ENCODE measurements around the gene ARHGEF7.

Gene ARHGEF7

DNA sequence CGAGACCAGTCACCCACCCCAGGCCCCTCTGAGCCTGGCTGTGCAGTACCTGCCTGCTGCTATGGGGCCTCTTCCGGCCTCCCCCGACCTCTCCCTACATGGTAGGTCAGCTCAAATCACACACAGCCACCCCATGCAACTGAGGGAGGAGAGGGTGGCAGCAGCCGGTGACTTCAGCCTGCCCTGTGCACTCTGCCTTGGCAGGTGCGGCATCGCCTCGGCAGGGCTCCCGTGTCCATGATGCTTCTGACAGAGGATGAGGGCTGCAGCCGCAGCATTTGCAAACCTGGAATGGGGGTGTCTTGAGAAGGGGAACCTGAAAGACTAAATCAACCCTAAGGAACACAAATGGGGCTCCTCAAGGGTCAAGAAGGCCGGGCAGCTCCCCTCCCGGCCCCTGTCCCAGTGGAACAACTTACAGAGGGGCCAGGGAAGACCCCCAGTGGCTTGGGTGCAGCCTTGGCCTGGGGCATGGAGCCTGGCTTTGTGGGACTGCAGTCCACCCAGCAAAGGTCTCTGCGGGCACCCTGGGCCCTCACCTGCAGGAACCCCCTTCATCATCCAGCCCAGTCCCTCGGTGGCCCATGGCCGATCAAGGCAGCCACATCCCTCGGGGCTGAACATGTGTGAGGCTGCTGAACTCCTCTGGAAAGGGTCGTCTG lies 212.0 kb downstream of the ARHGEF7 start:
- no peak overlapping the region for H4K91ac ChIP-seq (ENCODE audit: low read depth, low read length)
- H3K14ac ChIP-seq (ENCODE audit: low read length): no peak overlapping the region
- H3K27ac ChIP-seq (ENCODE audit: low read depth, low read length): no peak overlapping the region
- peaks cover 3% of the 10 kb centered on the region for H3K9me3 ChIP-seq (ENCODE audit: insufficient read depth, low read depth, low read length)
- no peak for DNase-seq
- no peak overlapping the region for H3K9ac ChIP-seq (ENCODE audit: low read length)
- no peak overlapping the region for H3K4me2 ChIP-seq (ENCODE audit: low read length)
- H4K12ac ChIP-seq (ENCODE audit: low read depth, low read length): no peak overlapping the region
- H3K4me1 ChIP-seq (ENCODE audit: control insufficient read depth in 1 of 2, insufficient read depth in 2 of 2, low read length in 2 of 2): no peaks in the 10 kb centered on the region
- no CpG with 5 or more reads among the region's 16 CpGs for WGBS (ENCODE audit: extremely low coverage, insufficient coverage, insufficient read length)
- no peak overlapping the region for H3K4me3 ChIP-seq (ENCODE audit: low read depth, low read length)
- no peak overlapping the region for H3K23ac ChIP-seq (ENCODE audit: low read length)
- H3K18ac ChIP-seq (ENCODE audit: low read length): no peak overlapping the region
- no peak overlapping the region for H2AFZ ChIP-seq (ENCODE audit: insufficient read depth, low read length, poor library complexity)
- no peak overlapping the region for H2AK5ac ChIP-seq (ENCODE audit: low read length)
- H2BK5ac ChIP-seq (ENCODE audit: low read depth, low read length, poor library complexity): no peak overlapping the region
- H3K79me1 ChIP-seq (ENCODE audit: low read length): no peaks in the 10 kb centered on the region
- H4K8ac ChIP-seq (ENCODE audit: low read depth, low read length): no peak overlapping the region
- H3K27me3 ChIP-seq (ENCODE audit: insufficient read depth, low read length): no peaks in the 10 kb centered on the region
- no peak overlapping the region for H3K4ac ChIP-seq (ENCODE audit: low read depth, low read length)
- H2BK12ac ChIP-seq (ENCODE audit: low read length): no peak overlapping the region
- H2BK120ac ChIP-seq (ENCODE audit: insufficient read depth, low read length, poor library complexity): no peak overlapping the region
- no peaks in the 10 kb centered on the region for H3K79me2 ChIP-seq (ENCODE audit: control insufficient read depth, insufficient read depth, low read length, poor library complexity)
- H3K36me3 ChIP-seq (ENCODE audit: control insufficient read depth in 1 of 2, insufficient read depth in 2 of 2, low read length in 2 of 2): no peaks in the 10 kb centered on the region

DNA sequence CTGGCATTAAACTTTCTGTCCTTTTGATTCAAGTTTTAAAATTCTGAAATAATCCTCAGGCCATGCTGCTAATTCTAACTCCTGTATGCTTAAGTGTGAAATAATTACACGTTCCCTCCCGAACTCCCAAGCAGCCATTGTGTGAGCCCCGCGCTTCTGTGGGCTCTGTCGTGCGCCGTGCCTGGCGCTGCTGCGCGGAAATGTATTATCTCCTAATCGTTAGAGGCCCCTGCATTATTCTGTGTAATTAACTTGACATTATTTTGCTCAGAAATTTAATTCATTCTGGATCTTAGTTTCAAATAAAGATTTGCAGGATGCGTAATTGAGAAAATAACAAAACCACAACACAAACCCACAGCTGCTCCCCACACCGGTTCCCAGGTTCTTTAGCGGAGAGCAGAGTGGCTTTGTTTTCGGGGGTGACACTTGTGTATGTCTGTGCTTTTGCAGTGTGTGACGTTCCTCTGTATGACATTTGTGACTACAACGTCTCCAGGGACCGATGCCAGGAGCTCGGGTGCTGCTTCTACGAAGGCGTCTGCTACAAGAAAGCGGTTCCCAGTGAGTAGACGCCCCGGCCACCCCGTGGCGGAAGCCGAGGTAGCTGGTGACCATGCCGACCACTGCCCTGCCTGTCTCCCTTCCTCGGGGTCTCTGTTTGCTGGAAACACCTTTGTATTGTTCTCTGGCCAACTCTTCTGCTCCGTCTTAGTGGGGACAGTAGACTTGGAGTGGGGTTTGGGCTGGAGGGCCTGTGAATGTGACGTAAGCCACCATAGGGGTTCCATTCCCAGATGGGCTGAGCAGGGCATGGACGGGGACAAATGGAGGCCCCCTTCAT lies 212.8 kb downstream of the ARHGEF7 start:
- H3K18ac ChIP-seq (ENCODE audit: low read length): no peak overlapping the region
- no peaks in the 10 kb centered on the region for H3K79me2 ChIP-seq (ENCODE audit: control insufficient read depth, insufficient read depth, low read length, poor library complexity)
- H3K4ac ChIP-seq (ENCODE audit: low read depth, low read length): no peak overlapping the region
- H3K79me1 ChIP-seq (ENCODE audit: low read length): no peaks in the 10 kb centered on the region
- H4K8ac ChIP-seq (ENCODE audit: low read depth, low read length): no peak overlapping the region
- no peak overlapping the region for H3K4me3 ChIP-seq (ENCODE audit: low read depth, low read length)
- no CpG with 5 or more reads among the region's 32 CpGs for WGBS (ENCODE audit: extremely low coverage, insufficient coverage, insufficient read length)
- no peak overlapping the region for H2BK120ac ChIP-seq (ENCODE audit: insufficient read depth, low read length, poor library complexity)
- no peak overlapping the region for H4K91ac ChIP-seq (ENCODE audit: low read depth, low read length)
- no peaks in the 10 kb centered on the region for H3K4me1 ChIP-seq (ENCODE audit: control insufficient read depth in 1 of 2, insufficient read depth in 2 of 2, low read length in 2 of 2)
- no peaks in the 10 kb centered on the region for H3K36me3 ChIP-seq (ENCODE audit: control insufficient read depth in 1 of 2, insufficient read depth in 2 of 2, low read length in 2 of 2)
- H3K27ac ChIP-seq (ENCODE audit: low read depth, low read length): no peak overlapping the region
- peaks cover 3% of the 10 kb centered on the region for H3K9me3 ChIP-seq (ENCODE audit: insufficient read depth, low read depth, low read length)
- no peak overlapping the region for H2AK5ac ChIP-seq (ENCODE audit: low read length)
- H2AFZ ChIP-seq (ENCODE audit: insufficient read depth, low read length, poor library complexity): no peak overlapping the region
- no peak overlapping the region for H2BK5ac ChIP-seq (ENCODE audit: low read depth, low read length, poor library complexity)
- no peaks in the 10 kb centered on the region for H3K27me3 ChIP-seq (ENCODE audit: insufficient read depth, low read length)
- H4K12ac ChIP-seq (ENCODE audit: low read depth, low read length): no peak overlapping the region
- no peak overlapping the region for H3K4me2 ChIP-seq (ENCODE audit: low read length)
- H2BK12ac ChIP-seq (ENCODE audit: low read length): no peak overlapping the region
- DNase-seq: no peak
- H3K23ac ChIP-seq (ENCODE audit: low read length): no peak overlapping the region
- no peak overlapping the region for H3K9ac ChIP-seq (ENCODE audit: low read length)
- no peak overlapping the region for H3K14ac ChIP-seq (ENCODE audit: low read length)

DNA sequence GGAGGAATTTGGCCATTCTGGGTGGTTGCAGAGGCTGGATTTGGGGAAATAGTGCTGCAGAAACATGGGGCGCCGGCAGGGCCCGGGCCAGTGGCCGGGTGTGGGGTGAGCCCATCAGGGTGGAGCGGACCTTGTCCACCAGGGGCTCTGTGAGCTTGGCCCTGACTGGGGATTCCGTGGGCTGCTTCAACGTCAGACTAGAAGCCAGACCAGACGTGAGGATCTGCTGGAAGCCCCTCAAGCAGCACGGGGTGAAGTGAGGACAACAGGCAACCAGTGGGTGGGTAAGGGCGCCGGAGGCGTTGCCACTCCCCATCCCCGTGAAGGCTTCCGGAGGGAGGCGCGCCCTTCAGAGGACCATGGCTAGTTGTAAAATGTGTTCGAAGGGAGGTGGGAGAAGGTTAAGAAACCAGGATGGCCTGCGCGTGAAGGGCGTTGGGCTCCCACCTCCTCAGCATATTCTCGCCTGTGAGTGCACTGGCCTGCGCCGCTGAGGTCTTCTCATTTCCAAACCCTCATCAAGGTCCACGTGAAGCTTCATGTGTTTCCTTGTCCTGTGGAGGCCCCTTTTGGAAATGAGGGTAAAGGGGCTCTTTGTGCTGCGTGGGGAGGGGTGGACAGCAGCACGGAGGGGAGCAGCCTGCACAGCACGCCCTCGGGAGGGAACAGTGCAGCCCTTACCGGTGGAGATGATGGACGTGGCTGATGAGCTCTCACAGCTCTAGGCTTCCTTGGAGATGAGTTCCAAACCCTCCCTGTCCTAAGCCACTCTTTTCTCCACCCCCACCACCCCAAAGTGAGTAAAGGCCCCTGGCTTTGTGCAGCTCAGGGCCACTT lies 213.7 kb downstream of the ARHGEF7 start:
- Histone ChIP-seq H2AK5ac (ENCODE audit: low read length) (no peak overlapping the region), H4K8ac (ENCODE audit: low read depth, low read length) (no peak overlapping the region), H4K91ac (ENCODE audit: low read depth, low read length) (no peak overlapping the region), H3K14ac (ENCODE audit: low read length) (no peak overlapping the region), H3K4me1 (ENCODE audit: control insufficient read depth in 1 of 2, insufficient read depth in 2 of 2, low read length in 2 of 2) (no peaks in the 10 kb centered on the region), H3K27me3 (ENCODE audit: insufficient read depth, low read length) (no peaks in the 10 kb centered on the region), H3K4me3 (ENCODE audit: low read depth, low read length) (no peak overlapping the region), H3K79me2 (ENCODE audit: control insufficient read depth, insufficient read depth, low read length, poor library complexity) (no peaks in the 10 kb centered on the region), H4K12ac (ENCODE audit: low read depth, low read length) (no peak overlapping the region), H3K23ac (ENCODE audit: low read length) (no peak overlapping the region), H2AFZ (ENCODE audit: insufficient read depth, low read length, poor library complexity) (no peak overlapping the region), H3K4me2 (ENCODE audit: low read length) (no peak overlapping the region), H3K9ac (ENCODE audit: low read length) (no peak overlapping the region), H3K4ac (ENCODE audit: low read depth, low read length) (no peak overlapping the region), H2BK12ac (ENCODE audit: low read length) (no peak overlapping the region), H2BK120ac (ENCODE audit: insufficient read depth, low read length, poor library complexity) (no peak overlapping the region), H3K79me1 (ENCODE audit: low read length) (no peaks in the 10 kb centered on the region), H2BK5ac (ENCODE audit: low read depth, low read length, poor library complexity) (no peak overlapping the region), H3K27ac (ENCODE audit: low read depth, low read length) (no peak overlapping the region), H3K9me3 (ENCODE audit: insufficient read depth, low read depth, low read length) (peaks cover 3% of the 10 kb centered on the region), H3K36me3 (ENCODE audit: control insufficient read depth in 1 of 2, insufficient read depth in 2 of 2, low read length in 2 of 2) (no peaks in the 10 kb centered on the region), H3K18ac (ENCODE audit: low read length) (no peak overlapping the region)
- no peak for DNase-seq
- no CpG with 5 or more reads among the region's 30 CpGs for WGBS (ENCODE audit: extremely low coverage, insufficient coverage, insufficient read length)

DNA sequence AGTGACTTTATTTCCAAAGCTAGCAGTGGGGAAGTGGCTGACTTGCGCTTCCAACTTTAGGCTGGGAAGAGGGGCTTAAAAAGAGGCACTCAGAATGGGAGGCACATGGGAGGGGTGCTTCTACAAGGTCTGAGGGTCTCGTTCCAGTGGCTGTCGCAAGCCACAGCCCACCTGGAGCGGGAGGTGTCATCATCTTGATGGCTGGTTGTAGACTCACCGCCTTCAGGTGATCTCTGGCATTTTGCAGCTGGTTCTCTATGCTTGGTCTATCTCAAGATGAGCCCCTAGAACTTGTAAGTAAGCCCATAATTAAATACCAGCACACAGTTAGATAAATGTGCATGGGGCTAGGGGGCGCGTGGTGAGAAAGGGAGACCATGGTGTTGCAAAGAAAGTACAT lies 214.5 kb downstream of the ARHGEF7 start:
- Histone ChIP-seq H3K4me1 (ENCODE audit: control insufficient read depth in 1 of 2, insufficient read depth in 2 of 2, low read length in 2 of 2) (no peaks in the 10 kb centered on the region), H3K27ac (ENCODE audit: low read depth, low read length) (no peak overlapping the region), H3K23ac (ENCODE audit: low read length) (no peak overlapping the region), H3K36me3 (ENCODE audit: control insufficient read depth in 1 of 2, insufficient read depth in 2 of 2, low read length in 2 of 2) (no peaks in the 10 kb centered on the region), H2BK120ac (ENCODE audit: insufficient read depth, low read length, poor library complexity) (no peak overlapping the region), H3K4me2 (ENCODE audit: low read length) (no peak overlapping the region), H3K79me1 (ENCODE audit: low read length) (no peaks in the 10 kb centered on the region), H3K27me3 (ENCODE audit: insufficient read depth, low read length) (no peaks in the 10 kb centered on the region), H3K4ac (ENCODE audit: low read depth, low read length) (no peak overlapping the region), H3K9me3 (ENCODE audit: insufficient read depth, low read depth, low read length) (peaks cover 5% of the 10 kb centered on the region), H2BK12ac (ENCODE audit: low read length) (no peak overlapping the region), H4K8ac (ENCODE audit: low read depth, low read length) (no peak overlapping the region), H2AK5ac (ENCODE audit: low read length) (no peak overlapping the region), H2AFZ (ENCODE audit: insufficient read depth, low read length, poor library complexity) (no peak overlapping the region), H2BK5ac (ENCODE audit: low read depth, low read length, poor library complexity) (no peak overlapping the region), H3K14ac (ENCODE audit: low read length) (no peak overlapping the region), H3K18ac (ENCODE audit: low read length) (no peak overlapping the region), H3K79me2 (ENCODE audit: control insufficient read depth, insufficient read depth, low read length, poor library complexity) (no peaks in the 10 kb centered on the region), H4K91ac (ENCODE audit: low read depth, low read length) (no peak overlapping the region), H4K12ac (ENCODE audit: low read depth, low read length) (no peak overlapping the region), H3K4me3 (ENCODE audit: low read depth, low read length) (no peak overlapping the region), H3K9ac (ENCODE audit: low read length) (no peak overlapping the region)
- DNase-seq: no peak
- no CpG with 5 or more reads among the region's 7 CpGs for WGBS (ENCODE audit: extremely low coverage, insufficient coverage, insufficient read length)

Measured in trophoblast cell (in vitro differentiated cells and primary cell).